GM18867 (cell line): Measurements from ENCODE around the gene ARL5A.
"Not testable (repeated sequence)": the region's sequence is repeated elsewhere in the genome, so short reads cannot be mapped to it uniquely, and the experiment has no call there.

ENCODE experiments used
- ATAC-seq: cut with Tn5 transposase; IDR thresholded peaks from one replicate; pipeline ENCODE4 v1.9.1; 2021; ENCODE audit warnings: mild to moderate bottlenecking, moderate library complexity; ENCODE audit not compliant: unreplicated experiment

Gene ARL5A

DNA sequence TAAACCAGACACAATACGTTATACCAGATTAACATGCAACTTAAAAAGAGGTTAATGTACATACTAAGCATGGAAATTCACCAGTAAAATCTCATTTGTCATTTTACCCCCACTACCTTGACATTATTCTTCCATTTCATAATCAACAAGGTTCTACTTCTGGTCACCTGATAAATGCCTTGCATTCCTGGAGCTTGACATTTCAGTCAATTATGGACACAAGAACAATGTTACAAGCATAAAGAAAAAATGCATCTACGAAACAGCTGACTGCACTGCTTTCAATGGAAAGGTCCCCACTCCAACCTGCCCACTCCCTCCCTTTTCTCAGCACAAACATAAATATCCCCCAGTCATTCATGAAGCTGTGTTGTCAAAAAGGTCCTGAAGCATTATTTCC lies 31.4 kb downstream of the ARL5A start:
- no peak for ATAC-seq

DNA sequence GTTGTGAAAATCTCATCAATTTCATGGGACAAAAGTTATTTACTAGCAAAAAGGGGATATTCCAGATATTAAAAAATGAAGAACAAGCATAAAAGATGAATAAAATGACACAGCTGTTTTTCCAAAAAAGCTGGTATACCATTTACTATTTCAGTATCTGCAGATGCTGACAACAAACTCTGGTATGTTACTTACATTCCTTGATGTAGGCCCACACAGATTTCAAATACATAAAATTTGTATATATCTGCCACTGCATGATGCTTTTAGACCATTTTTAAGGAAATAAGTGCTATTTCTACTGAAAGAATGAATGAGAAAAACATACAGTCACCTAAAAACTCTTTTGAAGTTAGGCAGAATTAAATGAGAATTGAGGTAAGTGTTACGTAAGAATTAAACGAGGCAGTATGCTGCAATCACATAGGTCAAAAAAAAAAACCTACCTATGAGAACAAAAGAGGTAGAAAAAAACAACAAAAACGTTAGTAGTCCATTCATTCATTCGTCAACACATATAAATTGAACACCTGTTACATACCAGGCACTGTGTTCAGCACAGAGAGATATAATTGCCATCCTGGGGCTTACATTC lies 32.5 kb downstream of the ARL5A start:
- no peak for ATAC-seq

DNA sequence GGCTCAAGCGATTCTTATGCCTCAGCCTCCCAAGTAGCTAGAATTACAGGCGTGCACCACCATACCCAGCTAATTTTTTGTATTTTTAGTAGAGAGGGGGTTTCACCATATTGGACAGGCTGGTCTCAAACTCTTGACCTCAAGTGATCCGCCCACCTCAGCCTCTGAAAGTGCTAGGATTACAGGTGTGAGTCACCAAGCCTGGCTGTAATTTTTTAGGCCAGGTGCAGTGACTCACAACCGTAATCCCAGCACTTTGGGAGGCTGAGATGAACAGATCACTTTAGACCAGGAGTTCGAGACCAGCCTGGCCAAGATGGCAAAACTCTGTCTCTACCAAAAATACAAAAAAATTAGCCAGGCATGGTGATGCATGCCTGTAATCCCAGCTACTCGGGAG lies 33.8 kb downstream of the ARL5A start:
- not testable (repeated sequence) for ATAC-seq

DNA sequence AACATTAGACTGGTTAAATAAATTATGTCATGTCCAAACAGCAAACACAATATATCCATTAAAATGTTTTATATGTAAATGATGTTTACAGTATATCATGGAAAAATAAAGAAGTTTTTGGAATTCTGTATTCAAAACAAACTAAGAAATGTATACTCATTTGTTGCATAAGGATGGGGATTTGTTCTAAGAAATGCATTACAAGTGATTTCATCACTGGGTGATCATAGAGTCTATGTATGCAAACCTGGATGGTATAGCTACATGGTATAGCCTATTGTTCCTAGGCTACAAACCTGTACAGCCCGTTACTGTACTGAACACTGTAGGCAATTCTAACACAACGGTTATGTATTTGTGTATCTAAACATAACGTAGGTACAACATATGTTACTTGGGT lies 35.1 kb downstream of the ARL5A start:
- ATAC-seq, result no peak

DNA sequence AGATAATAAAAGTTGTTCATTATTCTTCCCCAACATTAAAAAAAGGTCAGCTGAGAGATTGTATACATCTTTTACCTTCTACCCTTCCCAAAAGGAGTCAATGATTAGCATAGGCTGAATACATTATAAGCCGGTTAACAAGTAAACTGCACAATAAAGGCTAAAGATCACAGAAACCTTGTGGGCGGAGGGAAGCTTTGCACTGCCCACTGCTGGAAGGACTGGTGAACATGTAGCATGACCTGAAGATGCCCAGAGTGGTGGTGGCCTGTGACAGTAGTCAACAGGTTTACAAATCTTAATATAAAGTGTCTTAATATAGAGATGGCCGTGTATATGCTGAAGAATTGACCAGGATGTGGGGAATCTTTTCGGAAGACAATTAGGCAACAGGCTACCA lies 35.6 kb downstream of the ARL5A start:
- ATAC-seq, result no peak

DNA sequence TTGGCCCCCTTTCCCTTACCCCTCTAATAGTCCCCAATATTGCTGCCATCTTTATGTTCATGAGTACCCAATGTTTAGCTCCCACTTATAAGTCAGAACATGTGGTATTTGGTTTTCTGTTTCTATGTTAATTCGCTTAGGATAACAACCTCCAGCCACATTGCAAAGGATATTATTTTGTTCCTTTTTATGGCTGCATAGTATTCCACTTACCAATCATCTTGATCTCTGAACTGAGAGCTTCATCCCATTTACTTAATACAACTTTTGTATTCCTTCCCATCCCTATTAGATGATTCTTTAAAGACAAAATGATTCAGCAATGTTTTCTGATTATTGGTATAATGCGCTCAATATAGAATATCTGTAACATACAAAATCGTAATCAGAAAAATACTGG lies 36.7 kb downstream of the ARL5A start:
- no peak for ATAC-seq

DNA sequence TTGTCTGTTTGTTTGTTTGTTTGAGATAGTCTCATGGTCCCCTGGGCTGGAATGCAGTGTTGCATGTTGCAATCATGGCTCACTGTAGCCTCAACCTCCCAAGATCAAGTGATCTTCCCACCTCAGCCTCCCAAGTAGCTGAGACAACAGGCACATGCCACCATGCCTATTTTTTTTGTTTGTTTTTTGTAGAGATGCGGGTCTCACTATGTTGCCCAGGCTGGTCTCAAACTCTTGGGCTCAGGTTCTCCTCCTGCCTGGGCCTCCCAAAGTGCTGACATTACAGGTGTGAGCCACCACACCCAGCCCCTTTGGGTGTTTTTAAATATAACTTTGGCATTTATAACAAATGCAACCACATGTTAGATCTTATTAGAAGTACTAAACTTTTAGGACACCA lies 37.5 kb downstream of the ARL5A start:
- ATAC-seq, result no peak

DNA sequence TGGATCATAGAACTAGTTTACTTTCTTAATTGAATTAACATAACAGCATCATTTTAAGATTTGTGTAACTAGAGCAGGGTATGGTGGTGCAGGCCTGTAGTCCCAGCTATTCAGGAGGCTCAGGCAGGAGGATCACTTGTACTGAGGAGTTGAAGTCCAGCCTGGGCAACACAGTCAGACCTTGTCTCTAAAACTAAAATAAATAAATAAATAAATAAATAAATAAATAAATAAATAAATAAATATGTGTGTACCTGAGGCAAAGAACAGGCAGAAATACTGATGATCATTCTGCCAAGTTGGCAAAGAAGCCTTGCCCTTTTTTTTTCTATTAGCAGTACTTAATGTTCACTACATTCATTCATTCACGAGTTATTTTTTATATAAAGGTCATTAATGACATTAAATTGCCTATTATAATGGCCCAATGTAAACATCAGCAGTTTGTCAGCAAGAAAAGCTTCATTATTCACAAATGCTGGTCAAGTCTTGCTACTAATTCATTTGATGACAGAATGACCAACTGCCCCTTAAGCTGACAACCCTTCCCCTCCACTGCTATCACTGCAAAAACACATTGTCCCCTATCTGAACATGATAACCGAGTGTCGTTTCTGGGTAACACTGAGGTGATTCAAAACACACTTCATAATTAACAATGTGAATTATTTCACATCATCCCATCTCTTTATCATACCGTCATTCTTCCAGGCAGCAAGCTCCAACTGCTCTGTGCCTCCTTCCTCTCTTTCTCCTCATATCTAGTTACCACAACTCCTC lies 39.0 kb downstream of the ARL5A start:
- ATAC-seq, result no peak

DNA sequence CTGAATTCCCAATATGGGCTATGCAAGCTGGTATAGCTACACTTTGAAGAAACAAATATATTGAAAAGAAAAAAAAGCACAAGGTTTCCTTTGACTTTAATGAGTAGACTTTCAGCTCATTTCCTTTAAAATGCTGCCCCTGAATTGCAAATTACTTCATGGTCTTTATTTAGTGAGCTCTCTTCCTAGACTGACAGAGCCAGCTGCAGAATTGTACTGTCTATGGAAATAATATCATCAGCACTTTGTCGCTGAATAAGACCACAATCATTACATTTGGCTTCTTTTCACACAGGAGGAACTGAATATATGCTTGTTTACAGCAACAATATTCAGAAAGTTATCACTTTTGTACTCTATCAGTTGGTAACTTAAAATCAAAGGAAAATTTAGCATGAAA lies 41.7 kb downstream of the ARL5A start:
- no peak for ATAC-seq

DNA sequence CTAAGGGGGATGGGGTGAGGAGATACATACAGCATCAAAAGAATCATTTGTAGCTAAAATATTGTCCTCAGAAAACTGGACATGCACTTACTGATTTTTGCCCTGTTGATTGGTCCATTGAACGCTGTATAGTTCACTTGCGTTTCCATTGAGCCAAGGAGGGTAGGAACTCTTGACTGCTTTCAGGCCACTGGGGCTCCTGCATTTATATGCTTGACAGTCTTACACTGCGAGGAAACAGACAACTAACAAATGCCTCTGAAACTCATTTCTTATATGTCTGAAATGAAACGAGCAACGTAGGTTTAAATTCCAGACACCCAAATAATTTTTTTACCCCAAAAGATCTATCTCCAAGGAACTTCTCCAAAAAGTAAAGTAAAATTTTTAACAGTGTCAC lies 42.1 kb downstream of the ARL5A start:
- ATAC-seq, result no peak

DNA sequence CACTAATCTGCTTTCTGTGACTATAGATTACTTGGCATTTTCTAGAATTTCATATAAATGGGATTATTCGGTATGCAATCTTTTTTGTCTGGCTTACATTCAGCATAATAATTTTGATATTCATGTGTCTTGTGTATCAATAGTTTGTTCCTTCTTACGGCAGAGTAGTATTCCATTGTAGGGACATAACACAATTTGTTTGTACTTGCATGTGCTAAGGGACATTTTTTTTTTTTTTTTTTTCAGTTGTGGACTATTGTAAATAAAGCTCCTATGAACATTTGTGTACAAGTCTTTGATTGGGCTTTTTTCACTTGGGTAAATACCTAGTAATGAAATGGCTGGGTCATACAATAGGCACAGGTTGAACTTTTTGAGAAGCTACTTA lies 45.1 kb downstream of the ARL5A start:
- ATAC-seq, result no peak

DNA sequence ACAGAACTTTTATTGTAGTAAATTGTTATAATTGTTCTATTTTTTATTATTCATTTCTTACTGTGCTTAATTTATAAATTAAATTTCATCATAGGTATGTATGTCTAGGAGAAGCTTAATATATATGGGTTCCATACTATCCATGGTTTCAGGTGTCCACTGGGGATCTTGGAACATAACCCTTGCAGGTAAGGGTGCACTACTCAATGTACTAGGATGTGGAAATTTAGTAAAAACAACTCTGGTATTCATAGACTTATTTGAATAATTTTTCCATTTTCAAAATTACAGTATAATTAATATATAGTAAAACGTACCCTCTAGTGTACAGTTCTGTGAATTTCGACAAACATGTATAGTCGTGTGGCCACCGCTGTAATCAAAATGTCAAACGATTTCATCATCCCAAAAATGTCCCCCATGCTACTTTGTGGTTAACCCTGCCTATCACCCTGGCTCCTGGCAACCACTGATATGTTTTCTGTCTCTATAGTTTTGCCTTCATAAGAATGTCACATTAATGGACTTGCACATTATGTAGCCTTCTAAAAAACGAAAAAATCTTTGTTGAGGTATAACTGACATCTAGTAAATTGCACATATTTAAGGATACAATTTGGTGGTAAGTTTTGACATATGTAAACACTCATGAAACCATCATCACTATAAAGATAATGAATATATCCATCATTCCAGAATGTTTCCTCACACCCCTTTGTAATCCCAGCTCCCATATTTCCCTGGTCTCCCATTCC lies 45.7 kb downstream of the ARL5A start:
- ATAC-seq, result no peak

DNA sequence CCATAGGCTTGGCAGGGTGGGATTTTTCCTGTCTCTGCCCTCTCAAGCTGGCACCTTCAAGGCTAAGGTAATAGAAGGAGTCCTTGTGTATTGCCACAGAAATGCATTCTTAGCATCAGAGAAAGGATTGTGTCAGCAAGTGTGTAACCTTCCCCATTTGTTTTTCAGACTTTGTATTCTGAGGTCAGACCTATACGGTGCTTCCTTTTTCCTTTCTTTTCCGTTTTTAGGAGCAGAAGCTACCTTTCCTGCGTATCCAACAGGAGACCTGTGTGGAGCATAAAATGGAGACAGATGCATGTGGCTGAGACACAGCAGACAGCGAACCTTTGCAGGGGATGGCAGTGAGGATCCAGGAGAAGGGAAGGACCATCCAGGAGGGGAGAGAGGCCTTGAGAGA lies 46.6 kb downstream of the ARL5A start:
- no peak for ATAC-seq

DNA sequence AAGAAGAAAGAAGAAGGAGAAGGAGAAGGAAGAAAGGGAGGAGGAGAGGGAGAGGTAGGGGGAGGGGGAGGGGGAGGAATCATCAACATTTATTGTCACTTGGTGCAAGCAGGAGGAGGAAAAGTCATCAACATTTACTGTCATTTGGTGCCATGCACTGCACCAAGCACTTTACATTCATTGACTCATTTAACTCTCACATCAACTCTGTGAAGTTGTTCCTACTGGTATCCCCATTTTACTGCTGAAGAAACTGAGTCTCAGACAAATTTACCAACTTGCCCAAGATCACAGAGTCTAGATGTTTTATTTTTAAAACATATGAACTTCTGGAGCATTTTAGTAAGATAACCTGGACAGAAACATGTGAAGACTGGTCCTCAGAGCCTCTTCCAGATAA lies 47.3 kb downstream of the ARL5A start:
- ATAC-seq, result no peak

DNA sequence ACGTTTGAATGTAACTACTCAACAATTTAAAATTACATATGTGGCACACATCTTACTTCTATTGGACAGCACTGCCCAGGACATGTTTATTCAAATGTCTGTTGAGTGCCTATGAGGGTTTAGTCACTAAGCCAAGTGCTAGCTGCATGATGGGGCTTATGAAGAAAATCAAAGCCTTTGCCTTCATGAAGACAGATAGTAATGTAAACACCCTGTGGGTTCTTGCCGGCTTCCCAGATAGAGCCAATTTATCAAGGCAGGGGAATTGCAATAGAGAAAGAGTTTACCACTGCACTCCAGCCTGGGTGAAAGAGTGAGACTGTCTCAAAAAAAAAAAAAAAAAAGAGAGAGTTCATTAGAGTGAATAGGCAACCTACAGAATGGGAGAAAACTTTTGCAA lies 50.3 kb downstream of the ARL5A start:
- no peak for ATAC-seq

DNA sequence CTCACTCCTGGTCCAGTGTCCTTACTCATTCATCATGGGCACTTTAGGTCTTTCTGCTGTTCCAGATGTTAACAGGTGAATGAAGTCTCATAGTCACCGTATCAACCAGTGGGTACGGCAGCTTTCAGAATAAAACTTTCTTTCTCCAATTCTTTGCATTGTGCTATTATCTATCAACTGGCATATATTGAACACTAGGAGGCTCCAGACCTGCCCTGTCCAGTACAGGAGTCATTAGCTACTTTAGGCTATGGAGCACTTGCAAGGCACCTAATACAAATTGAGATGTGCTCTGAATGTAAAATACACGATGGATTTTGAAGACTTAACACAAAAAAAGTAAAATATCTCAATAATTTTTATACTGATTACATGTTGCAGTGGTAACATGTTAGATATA lies 50.7 kb downstream of the ARL5A start:
- no peak for ATAC-seq

DNA sequence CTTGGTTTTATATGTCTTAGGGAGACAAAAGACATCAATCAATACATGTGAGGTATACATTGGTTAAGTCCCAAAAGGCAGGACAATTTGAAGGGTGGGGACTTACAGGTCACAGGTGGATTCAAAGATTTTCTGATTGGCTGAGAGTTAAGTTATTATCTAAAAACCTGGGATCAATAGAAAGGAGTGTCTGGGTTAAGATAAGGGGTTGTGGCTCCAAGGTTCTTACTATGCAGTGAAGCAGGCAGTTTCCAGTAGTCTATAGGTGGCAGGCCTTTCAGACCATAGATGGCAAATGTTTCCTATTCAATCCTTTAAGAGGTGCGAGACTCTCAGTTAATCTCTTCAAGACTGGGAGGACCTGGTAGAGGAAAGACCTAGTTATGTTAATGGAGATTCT lies 51.9 kb downstream of the ARL5A start:
- ATAC-seq, result no peak

DNA sequence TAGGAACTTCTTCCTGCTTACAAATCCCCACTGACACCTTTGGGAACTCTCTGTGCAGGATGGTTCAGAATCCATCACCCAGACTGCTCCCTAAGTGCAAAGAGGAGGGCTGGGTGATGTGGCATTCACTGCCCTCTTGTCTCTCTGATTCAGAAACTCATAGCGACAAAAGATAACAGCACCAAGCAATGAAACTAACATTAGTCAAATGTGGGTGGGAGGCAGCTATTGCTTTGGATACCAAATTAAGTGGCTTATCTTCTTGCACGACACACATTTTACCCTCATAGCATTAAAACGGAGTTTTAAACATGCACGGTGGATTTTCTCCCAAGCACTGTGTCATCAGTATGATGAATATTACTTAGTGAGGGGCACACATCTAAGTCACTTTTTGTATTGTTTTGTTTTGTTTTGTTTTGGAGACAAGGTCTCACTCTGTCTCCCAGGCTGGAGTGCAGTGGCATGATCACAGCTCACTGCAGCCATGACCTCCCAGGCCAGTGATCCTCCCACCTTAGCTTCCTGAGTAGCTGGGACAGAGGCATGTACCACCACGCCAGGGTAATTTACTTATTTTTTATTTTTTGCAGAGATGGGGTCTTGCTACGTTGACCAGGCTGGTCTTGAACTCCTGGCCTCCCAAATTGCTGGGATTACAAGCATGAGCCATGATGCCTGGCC lies 53.0 kb downstream of the ARL5A start:
- peak; percentile 33 for ATAC-seq

DNA sequence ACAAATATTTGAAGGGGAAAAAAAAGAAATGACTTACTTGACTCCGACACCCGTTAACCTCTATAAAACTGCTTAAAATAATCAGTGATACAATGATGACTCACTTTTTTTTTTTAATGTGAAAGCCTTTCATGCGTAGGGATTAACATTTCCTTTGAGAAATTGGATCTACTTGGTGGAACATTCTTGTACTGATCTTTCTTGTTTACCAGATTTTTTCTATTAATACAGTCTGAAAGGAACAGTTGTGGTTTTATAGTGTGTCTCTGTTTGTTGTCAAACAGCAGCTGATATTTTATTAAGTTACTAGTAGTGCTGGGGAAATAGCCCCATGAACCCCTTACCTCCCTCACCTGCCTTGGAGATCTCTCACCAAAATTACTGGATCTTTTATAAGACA lies 53.7 kb downstream of the ARL5A start:
- ATAC-seq, result no peak

DNA sequence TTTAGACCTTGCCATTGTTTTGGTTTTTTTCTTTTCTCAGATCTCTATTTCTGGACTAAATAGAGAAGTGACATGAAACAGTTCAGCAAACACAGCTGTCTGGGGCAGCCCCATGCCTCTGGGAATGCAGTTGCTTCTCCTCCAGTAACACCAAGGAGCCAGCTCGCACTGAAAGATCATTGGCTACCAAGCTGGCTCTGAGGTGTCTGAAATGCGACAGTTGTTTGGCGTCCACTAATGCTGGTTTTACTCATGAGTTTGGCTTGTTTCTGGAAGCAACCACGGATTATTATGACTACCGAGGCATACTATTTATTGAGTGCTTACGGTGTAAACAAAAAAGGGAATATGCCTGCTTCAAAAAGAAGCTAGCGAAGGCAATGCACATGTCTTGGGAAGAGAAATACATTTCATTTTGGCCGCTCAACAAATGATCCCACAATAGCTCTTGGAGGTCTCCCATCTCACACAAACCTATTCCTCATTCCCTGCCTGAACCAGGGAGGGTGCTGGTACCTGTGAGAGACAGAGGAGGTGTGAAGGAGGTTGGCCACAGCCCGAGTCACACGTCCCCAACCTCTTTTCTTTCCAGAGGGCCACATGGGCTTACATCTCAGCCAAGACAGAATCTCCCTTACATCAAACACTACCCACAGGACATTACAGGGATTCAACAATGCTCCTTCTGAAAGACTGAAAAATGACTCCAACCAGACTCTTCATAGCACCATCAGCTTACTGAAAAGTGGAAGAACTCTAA lies 56.4 kb downstream of the ARL5A start:
- ATAC-seq, result peak; percentile 95

DNA sequence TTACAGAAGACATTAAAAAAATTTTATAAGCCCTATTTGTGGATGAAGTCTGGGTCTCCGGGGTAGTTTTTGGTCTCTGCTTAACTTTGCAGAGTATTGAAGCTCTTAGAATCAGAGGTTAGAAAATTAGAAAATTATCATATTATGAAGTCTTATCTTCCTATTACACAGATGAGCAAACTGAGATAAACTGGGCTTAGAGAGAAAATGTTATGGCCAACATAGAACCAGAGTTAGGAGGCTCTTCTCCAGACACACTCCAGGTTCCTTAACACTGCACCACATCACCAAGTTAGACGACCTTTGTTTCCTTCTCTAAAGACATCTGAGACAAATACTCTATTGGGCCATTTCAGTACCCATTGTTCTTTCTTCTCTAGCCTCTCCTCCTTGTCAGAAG lies 57.2 kb downstream of the ARL5A start:
- peak; percentile 20 for ATAC-seq
